Ascending aorta (tissue), 2 donors: ENCODE results near the gene LDLRAD4. TPM values are rescaled to one million over a fixed set of nuclear protein-coding genes. Genes with fewer than 3 reads are reported as not detected.
A peak's percentile ranks its signal among the peaks of the same experiment; 100 is the strongest.

Experiments
- DNase-seq, 2 donors: peaks; one replicate each; pipeline ENCODE4 v3.0.0-alpha.2; 2019; ENCODE audit warnings: low spot score in 2 of 2
- H3K27ac ChIP-seq, 2 donors: fragments of 200-600 bp; sonication (generic); one replicate each; pipeline ENCODE4 v1.5.1; 2016 to 2017; ENCODE audit warnings: mild to moderate bottlenecking in 1 of 2
- H3K27me3 ChIP-seq: fragments of 200-600 bp; sonication (generic); one replicate; pipeline ENCODE4 v1.5.1; 2017
- H3K36me3 ChIP-seq, 2 donors: fragments of 200-600 bp; sonication (generic); one replicate each; pipeline ENCODE4 v1.5.1; 2016
- H3K4me1 ChIP-seq, 2 donors: fragments of 200-600 bp; sonication (generic); one replicate each; pipeline ENCODE4 v1.5.1; 2016 to 2017; ENCODE audit warnings: mild to moderate bottlenecking in 1 of 2
- H3K4me3 ChIP-seq, 2 donors: fragments of 200-600 bp; sonication (generic); one replicate each; pipeline ENCODE4 v1.5.1; 2016 to 2017; ENCODE audit warnings: mild to moderate bottlenecking in 1 of 2
- H3K9me3 ChIP-seq, 2 donors: fragments of 200-600 bp; sonication (generic); one replicate each; pipeline ENCODE4 v1.5.1; 2016
- intact Hi-C: fragments of 100-400 bp; cut with DNase I; formaldehyde crosslinking; loops from one replicate; pipeline ENCODE4 v1.15.1; 2023
- total RNA-seq: library from RNA; depleted of rRNA; stranded (reverse); fragments of >200 nt; gene quantifications from one replicate; pipeline ENCODE4 v1.1.0, GENCODE V29; 2016
- TF ChIP-seq, protein P1 (sequence below), 3 experiments: fragments of 200-600 bp in 2 of 3; fragments of 450-650 bp in 1 of 3; sonication (generic) in 2 of 3; IDR thresholded peaks; one replicate each; pipeline ENCODE4 v1.5.1; 2016 to 2019; ENCODE audit warnings: antibody characterized with exemption in 3 of 3, mild to moderate bottlenecking in 1 of 3, moderate library complexity in 1 of 3

The LDLRAD4 gene
- total RNA-seq, 1 donor from 2014 or later = 21.0 TPM

DNA sequence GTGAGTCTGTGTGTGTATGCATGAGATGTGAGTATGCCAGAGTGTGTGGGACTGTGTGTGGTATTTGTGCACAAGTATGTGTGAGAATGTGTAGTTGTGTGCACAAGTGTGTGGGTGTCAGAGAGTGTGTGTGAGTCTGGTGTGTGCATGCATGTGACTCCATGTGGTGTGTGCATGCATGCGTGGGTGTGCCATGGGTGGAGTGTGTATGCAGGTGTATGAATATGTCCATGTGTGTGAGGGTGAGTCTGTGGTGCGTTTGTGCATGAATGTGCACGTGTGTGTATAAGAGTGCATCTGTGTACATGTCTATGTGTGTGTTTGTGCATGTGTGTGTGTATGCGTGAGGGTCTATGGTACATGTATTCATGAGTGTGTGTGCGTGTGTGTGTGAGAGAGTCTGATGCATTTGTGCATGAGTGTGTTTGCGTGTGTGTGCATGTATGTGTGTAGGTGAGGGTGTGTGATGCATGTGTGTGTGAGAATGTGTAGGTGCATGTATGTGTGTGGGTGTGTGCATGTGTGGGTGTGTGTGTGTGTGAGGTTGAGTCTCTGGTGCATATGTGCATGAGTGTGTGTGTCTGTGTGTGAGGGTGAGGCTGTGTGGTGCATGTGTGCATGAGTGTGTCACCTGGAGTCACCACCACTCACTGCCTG, 226.8 kb downstream of the LDLRAD4 start:
- no peaks in the 10 kb centered on the region for H3K9me3 ChIP-seq
- no peak overlapping the region for H3K27ac ChIP-seq
- intact Hi-C loops = no loop called here
- H3K4me3 ChIP-seq = no peak overlapping the region
- peaks cover 0 to 16% of the 10 kb centered on the region in 2 donors for H3K4me1 ChIP-seq
- peaks cover 0 to 4% of the 10 kb centered on the region in 2 donors for H3K36me3 ChIP-seq
- TF ChIP-seq, protein P1, sequence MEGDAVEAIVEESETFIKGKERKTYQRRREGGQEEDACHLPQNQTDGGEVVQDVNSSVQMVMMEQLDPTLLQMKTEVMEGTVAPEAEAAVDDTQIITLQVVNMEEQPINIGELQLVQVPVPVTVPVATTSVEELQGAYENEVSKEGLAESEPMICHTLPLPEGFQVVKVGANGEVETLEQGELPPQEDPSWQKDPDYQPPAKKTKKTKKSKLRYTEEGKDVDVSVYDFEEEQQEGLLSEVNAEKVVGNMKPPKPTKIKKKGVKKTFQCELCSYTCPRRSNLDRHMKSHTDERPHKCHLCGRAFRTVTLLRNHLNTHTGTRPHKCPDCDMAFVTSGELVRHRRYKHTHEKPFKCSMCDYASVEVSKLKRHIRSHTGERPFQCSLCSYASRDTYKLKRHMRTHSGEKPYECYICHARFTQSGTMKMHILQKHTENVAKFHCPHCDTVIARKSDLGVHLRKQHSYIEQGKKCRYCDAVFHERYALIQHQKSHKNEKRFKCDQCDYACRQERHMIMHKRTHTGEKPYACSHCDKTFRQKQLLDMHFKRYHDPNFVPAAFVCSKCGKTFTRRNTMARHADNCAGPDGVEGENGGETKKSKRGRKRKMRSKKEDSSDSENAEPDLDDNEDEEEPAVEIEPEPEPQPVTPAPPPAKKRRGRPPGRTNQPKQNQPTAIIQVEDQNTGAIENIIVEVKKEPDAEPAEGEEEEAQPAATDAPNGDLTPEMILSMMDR (IDR thresholded peaks at IDR 0.05) = no peak
- DNase-seq = no peak
- H3K27me3 ChIP-seq = no peaks in the 10 kb centered on the region

DNA sequence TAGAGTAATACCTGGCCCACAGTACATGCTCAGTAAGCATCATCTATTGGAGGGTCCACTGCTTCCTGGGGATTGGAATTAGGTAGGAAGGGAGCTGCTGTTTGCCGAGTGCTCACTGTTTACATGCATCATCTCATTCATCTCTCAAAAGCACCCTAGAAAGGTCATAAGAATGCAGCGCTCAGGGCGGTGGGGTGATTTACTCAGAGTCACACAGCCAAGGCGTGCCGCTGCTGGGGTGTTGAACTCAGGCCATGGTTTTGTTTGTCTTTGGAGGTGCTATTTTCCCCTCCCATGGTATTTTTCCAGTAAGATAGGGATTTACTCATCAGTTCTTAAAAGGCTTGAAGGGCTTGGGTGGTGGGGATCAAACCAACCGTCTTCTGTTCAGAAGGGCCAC, 227.5 kb downstream of the LDLRAD4 start:
- H3K9me3 ChIP-seq = no peaks in the 10 kb centered on the region
- H3K27me3 ChIP-seq = no peaks in the 10 kb centered on the region
- H3K4me1 ChIP-seq = peaks cover under 1 to 16% of the 10 kb centered on the region in 2 donors
- TF ChIP-seq, protein P1 (IDR thresholded peaks at IDR 0.05) = no peak
- H3K36me3 ChIP-seq = peaks cover 0 to under 1% of the 10 kb centered on the region in 2 donors
- intact Hi-C loops = no loop called here
- no peak overlapping the region for H3K4me3 ChIP-seq
- H3K27ac ChIP-seq = no peak overlapping the region
- peak in 1 of 2 donors; percentile 51 for DNase-seq

DNA sequence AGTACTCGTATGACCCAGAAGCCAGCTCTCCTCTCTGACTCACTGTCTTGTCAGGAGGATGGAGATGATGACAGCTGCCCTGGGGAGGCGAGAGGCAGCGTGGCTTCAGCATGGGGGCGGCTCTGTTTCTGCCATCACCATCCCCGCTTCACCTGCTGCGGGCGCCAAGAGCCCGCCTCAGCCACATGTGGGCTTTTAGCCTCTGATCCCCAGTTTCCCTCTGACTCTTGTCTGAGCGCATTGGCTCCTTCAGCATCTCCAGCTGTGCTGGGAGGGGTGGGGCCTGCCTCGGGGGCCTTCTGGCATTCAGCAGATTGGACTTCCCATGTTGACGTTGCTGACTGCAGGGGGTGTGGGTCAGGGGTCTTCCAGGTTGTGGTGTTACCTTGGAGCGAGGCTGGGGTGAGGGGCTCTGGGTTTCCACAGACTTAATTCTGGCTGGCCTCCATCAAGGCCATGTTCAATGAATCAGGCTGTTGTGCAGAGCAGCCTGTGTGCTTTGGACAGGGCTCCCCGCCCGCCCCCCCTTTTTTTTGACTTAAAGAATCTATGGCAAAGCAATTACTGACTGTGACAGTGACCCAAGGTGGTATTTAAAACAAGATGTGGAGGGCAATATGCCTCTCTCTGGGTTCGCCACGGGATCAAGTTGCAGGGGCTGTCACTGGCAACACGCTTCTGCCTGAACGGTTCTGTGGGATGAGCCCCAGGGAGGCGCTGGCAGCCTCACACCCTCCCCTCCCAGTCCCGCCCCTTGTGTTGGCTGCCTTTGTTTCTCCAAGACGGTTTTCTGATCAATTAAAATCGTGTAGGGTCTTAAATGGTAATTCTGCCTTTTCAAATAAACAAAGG, 228.3 kb downstream of the LDLRAD4 start:
- H3K27me3 ChIP-seq = no peaks in the 10 kb centered on the region
- intact Hi-C loops = no loop called here
- H3K9me3 ChIP-seq = no peaks in the 10 kb centered on the region
- TF ChIP-seq, protein P1 (IDR thresholded peaks at IDR 0.05) = no peak
- no peaks in the 10 kb centered on the region for H3K36me3 ChIP-seq
- peak overlapping the region in 1 of 2 donors; percentile 34 for H3K4me3 ChIP-seq
- H3K27ac ChIP-seq = peak overlapping the region; percentile 59 to 64
- DNase-seq = peak in 1 of 2 donors; percentile 64
- peaks cover 8 to 22% of the 10 kb centered on the region in 2 donors for H3K4me1 ChIP-seq

DNA sequence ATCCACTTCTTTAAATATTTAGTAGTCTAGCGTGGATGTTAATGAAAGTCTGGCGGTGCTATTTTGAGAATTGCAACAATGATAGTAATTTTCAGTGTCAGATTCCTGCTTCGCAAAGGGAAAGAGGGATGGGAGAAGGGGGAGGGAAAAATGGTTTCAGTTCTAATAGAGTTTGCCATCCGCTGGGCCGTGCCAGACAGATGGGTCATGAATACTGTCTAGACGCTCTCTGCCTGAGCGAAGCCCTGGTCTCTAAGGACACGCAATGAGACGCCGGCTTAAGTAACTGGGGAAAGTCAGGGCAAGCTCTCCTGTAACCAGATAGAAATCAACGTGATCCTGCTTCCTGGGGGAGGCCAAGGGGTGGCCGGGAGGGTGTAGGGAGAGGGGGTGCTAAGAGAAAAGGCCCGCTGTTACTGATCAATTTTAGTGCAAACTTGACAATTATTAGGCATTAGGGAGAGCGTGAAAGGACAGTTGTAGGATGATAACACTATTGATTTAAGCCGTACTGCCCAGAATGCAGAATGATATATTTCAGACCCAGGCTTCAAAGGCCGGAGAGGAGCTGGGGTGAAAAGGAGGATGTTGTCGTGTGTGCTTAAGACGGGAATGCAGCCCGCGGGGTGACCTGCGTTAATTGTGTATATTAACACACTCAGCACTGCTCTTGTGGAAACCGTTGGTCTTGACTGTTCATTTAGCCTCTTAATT, 229.2 kb downstream of the LDLRAD4 start:
- TF ChIP-seq, protein P1 (IDR thresholded peaks at IDR 0.05) = no peak
- H3K36me3 ChIP-seq = no peaks in the 10 kb centered on the region
- peaks cover 15 to 29% of the 10 kb centered on the region in 2 donors for H3K4me1 ChIP-seq
- peak overlapping the region; percentile 59 to 64 for H3K27ac ChIP-seq
- H3K4me3 ChIP-seq = peak overlapping the region in 1 of 2 donors; percentile 34
- no peaks in the 10 kb centered on the region for H3K9me3 ChIP-seq
- intact Hi-C loops = no loop called here
- peak in 1 of 2 donors; percentile 91 for DNase-seq
- H3K27me3 ChIP-seq = no peaks in the 10 kb centered on the region

DNA sequence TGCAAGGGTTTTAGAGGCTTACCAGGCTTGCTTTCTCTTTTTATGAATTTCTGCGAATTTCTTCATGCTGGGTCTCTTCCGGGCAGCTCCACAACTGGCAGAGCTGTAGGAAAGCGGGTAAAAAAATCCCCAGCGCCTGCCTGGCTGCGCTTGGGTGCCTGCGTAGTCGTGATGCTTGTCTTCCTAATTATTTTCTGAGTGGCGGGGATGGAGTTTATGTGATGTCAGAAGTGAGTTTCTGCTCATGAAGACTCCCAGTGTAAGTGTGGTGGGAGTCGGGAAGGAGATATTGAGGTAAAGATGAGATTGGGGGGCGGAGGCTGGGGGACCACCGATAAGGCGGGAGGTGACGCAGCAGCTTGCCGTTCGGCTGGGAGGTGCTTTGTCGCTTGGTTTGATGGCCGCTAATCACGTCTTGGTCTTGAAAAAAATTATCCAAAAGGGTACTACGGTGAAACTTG, 229.8 kb downstream of the LDLRAD4 start:
- DNase-seq = no peak
- Histone ChIP-seq H3K4me1 (peaks cover 17 to 33% of the 10 kb centered on the region in 2 donors), H3K27ac (peak overlapping the region; percentile 59 to 64), H3K27me3 (no peaks in the 10 kb centered on the region), H3K36me3 (no peaks in the 10 kb centered on the region), H3K4me3 (peak overlapping the region in 1 of 2 donors; percentile 34), H3K9me3 (no peaks in the 10 kb centered on the region)
- intact Hi-C loops = no loop called here
- TF ChIP-seq, protein P1 (IDR thresholded peaks at IDR 0.05) = no peak
